HCT116 (cell line): ENCODE data around the gene PIEZO2. TPM values are rescaled to one million over a fixed set of nuclear protein-coding genes. Genes with fewer than 3 reads are reported as not detected.

Source experiments
- ATAC-seq: fragments of 200-7000 bp; cut with Tn5 transposase; 2 replicates; pipeline ENCODE4 v1.9.1; 2020; ENCODE audit warnings: mild to moderate bottlenecking, moderate library complexity
- BruUV-seq: library from RNA; stranded (reverse); fragments of 400-500 nt; replicated peaks from 2 replicates; lab custom pipeline; 2021; lab: Mats Ljungman, UMichigan
- CTCF ChIA-PET: fragments of 300-600 bp; sonication (Branson Sonifier 250); formaldehyde crosslinking; loops from one replicate; lab custom pipeline; 2021; ENCODE audit warnings: antibody characterized with exemption; lab: Charles Lee
- POLR2A ChIA-PET: fragments of 300-600, 350-600 bp; sonication (Branson Sonifier 250); formaldehyde crosslinking; loops from one replicate; lab custom pipeline; 2021; ENCODE audit warnings: antibody characterized with exemption; lab: Charles Lee
- RAD21 ChIA-PET, 2 experiments: fragments of 300-600 bp; sonication (Branson Sonifier 250); formaldehyde crosslinking; loops; one replicate each; lab custom pipeline; 2023; ENCODE audit warnings: low total read pairs in 2 of 2; ENCODE audit not compliant: uncharacterized antibody in 2 of 2, unreplicated experiment in 2 of 2, low non-redundant PET in 1 of 2; lab: Charles Lee
- DNase-seq: peaks from one replicate; pipeline ENCODE4 v3.0.0-alpha.2; 2010; ENCODE audit warnings: low read depth, low spot score
- H2AFZ ChIP-seq: fragments of 200-600 bp; shearing (Covaris generic), sonication (generic); 2 replicates; pipeline ENCODE4 v1.6.1; 2017; ENCODE audit warnings: low read depth, mixed run types, mixed read lengths, antibody characterized with exemption, low read length; ENCODE audit not compliant: poor library complexity, severe bottlenecking
- H3K27ac ChIP-seq: 2 replicates; pipeline ENCODE4 v1.5.1; 2012; ENCODE audit warnings: low read depth, low read length
- H3K27me3 ChIP-seq: fragments of 200-600 bp; sonication (generic); 2 replicates; pipeline ENCODE4 v1.6.1; 2016; ENCODE audit warnings: mixed run types, low read length, mixed read lengths; ENCODE audit not compliant: insufficient read depth
- H3K36me3 ChIP-seq, 2 experiments: fragments of 200-500 bp in 1 of 2; fragments of 200-600 bp in 1 of 2; sonication (Bioruptor generic) in 1 of 2; sonication (generic) in 1 of 2; 2 replicates each; pipeline versions ENCODE4 v1.5.1 to v1.6.1; 2014 to 2016; ENCODE audit warnings: low read length in 2 of 2, inconsistent platforms in 1 of 2, mixed read lengths in 1 of 2, mixed run types in 1 of 2; ENCODE audit not compliant: insufficient read depth in 2 of 2, control insufficient read depth in 1 of 2
- H3K4me1 ChIP-seq, 2 experiments: fragments of 200-600 bp in 1 of 2; sonication (generic) in 1 of 2; 2 replicates each; pipeline versions ENCODE4 v1.5.1 to v1.6.1; 2012 to 2017; ENCODE audit warnings: low read length in 2 of 2, inconsistent platforms in 1 of 2, mild to moderate bottlenecking in 1 of 2, mixed read lengths in 1 of 2, mixed run types in 1 of 2, moderate library complexity in 1 of 2; ENCODE audit not compliant: insufficient read depth in 2 of 2, control insufficient read depth in 1 of 2
- H3K4me2 ChIP-seq: fragments of 200-600 bp; sonication (generic); 2 replicates; pipeline ENCODE4 v1.6.1; 2017; ENCODE audit warnings: mixed run types, low read length, mixed read lengths
- H3K4me3 ChIP-seq, 2 experiments: fragments of 200-600 bp in 1 of 2; sonication (generic) in 1 of 2; replicated peaks in 1 of 2; 2 replicates each; pipeline ENCODE4 v1.5.1; 2011 to 2016; ENCODE audit warnings: low read length in 2 of 2, control low read depth in 1 of 2, low read depth in 1 of 2, mild to moderate bottlenecking in 1 of 2, mixed read lengths in 1 of 2, mixed run types in 1 of 2
- H3K79me2 ChIP-seq: fragments of 200-600 bp; sonication (generic); 2 replicates; pipeline ENCODE4 v1.6.1; 2017; ENCODE audit warnings: mild to moderate bottlenecking, mixed run types, low read length, moderate library complexity, mixed read lengths; ENCODE audit not compliant: insufficient read depth
- H3K9ac ChIP-seq: fragments of 200-600 bp; sonication (generic); 2 replicates; pipeline ENCODE4 v1.6.1; 2016; ENCODE audit warnings: low read length, mixed read lengths
- H3K9me2 ChIP-seq: fragments of 200-600 bp; sonication (generic), shearing (Covaris generic); 2 replicates; pipeline ENCODE4 v1.6.1; 2017; ENCODE audit warnings: mixed run types, mild to moderate bottlenecking, moderate library complexity; ENCODE audit not compliant: insufficient read depth
- H3K9me3 ChIP-seq, 2 experiments: fragments of 200-500 bp in 1 of 2; fragments of 200-600 bp in 1 of 2; sonication (Bioruptor generic) in 1 of 2; sonication (generic) in 1 of 2; 2 replicates each; pipeline ENCODE4 v1.6.1; 2014 to 2017; ENCODE audit warnings: low read length in 2 of 2, mixed read lengths in 2 of 2, inconsistent platforms in 1 of 2, low read depth in 1 of 2, mild to moderate bottlenecking in 1 of 2, mixed run types in 1 of 2, moderate library complexity in 1 of 2; ENCODE audit not compliant: control insufficient read depth in 1 of 2, insufficient read depth in 1 of 2
- H4K20me1 ChIP-seq: fragments of 200-600 bp; sonication (generic), shearing (Covaris generic); 2 replicates; pipeline ENCODE4 v1.6.1; 2017; ENCODE audit warnings: mixed run types, mild to moderate bottlenecking, moderate library complexity; ENCODE audit not compliant: insufficient read depth
- ATF3 ChIP-seq: IDR thresholded peaks from 2 replicates; pipeline ENCODE4 v1.6.1; 2012
- CBX3 ChIP-seq: IDR thresholded peaks from 2 replicates; pipeline ENCODE4 v1.6.1; 2012; ENCODE audit warnings: low read depth
- CEBPB ChIP-seq: IDR thresholded peaks from 2 replicates; pipeline ENCODE4 v1.6.1; 2012; ENCODE audit warnings: low read depth
- EGR1 ChIP-seq: IDR thresholded peaks from 2 replicates; pipeline ENCODE4 v1.6.1; 2012; ENCODE audit warnings: low read depth
- EZH2 ChIP-seq: fragments of 200-600 bp; sonication (generic); IDR thresholded peaks from 2 replicates; pipeline ENCODE4 v1.6.1; 2017; ENCODE audit warnings: antibody characterized with exemption, mixed run types
- EZH2phosphoT487 ChIP-seq: fragments of 200-600 bp; IDR thresholded peaks from 2 replicates; pipeline ENCODE4 v1.6.1; 2018; ENCODE audit warnings: antibody characterized with exemption, borderline replicate concordance
- FOSL1 ChIP-seq: IDR thresholded peaks from 2 replicates; pipeline ENCODE4 v1.6.1; 2012; ENCODE audit warnings: low read depth
- JUND ChIP-seq: IDR thresholded peaks from 2 replicates; pipeline ENCODE4 v1.6.1; 2012
- MAX ChIP-seq: IDR thresholded peaks from 2 replicates; pipeline ENCODE4 v1.6.1; 2012
- POLR2A ChIP-seq: IDR thresholded peaks from 2 replicates; pipeline ENCODE4 v1.7.0; 2011; ENCODE audit warnings: borderline replicate concordance; ENCODE audit not compliant: insufficient read depth, insufficient read length; ENCODE audit errors: extremely low read depth
- RAD21 ChIP-seq: IDR thresholded peaks from 2 replicates; pipeline ENCODE4 v1.6.1; 2012; ENCODE audit warnings: low read depth, mild to moderate bottlenecking
- REST ChIP-seq: IDR thresholded peaks from 2 replicates; pipeline ENCODE4 v1.6.1; 2012; ENCODE audit warnings: low read depth
- SIN3A ChIP-seq: IDR thresholded peaks from 2 replicates; pipeline ENCODE4 v1.6.1; 2012; ENCODE audit warnings: low read depth
- SP1 ChIP-seq: IDR thresholded peaks from 2 replicates; pipeline ENCODE4 v1.6.1; 2012; ENCODE audit warnings: low read depth
- SRF ChIP-seq: IDR thresholded peaks from 2 replicates; pipeline ENCODE4 v1.6.1; 2012; ENCODE audit warnings: low read depth
- TCF7L2 ChIP-seq: IDR thresholded peaks from 2 replicates; pipeline ENCODE4 v1.7.0; 2011; ENCODE audit warnings: borderline replicate concordance, inconsistent platforms; ENCODE audit not compliant: insufficient read depth, insufficient read length; ENCODE audit errors: extremely low read depth
- YY1 ChIP-seq: IDR thresholded peaks from 2 replicates; pipeline ENCODE4 v1.6.1; 2011; ENCODE audit warnings: low read length, low read depth, moderate library complexity, mild to moderate bottlenecking; ENCODE audit not compliant: insufficient replicate concordance; ENCODE audit errors: extremely low read depth
- ZFX ChIP-seq: fragments of 450-650 bp; IDR thresholded peaks from 2 replicates; pipeline ENCODE4 v1.6.1; 2017
- intact Hi-C: fragments of 100-400 bp; cut with micrococcal nuclease; formaldehyde crosslinking; loops from 2 replicates; pipeline ENCODE4 v1.10.0; 2022
- total RNA-seq: library from RNA; stranded (reverse); gene quantifications from one replicate; pipeline ENCODE4 v1.2.1, GENCODE V29; 2021; ENCODE audit not compliant: unreplicated experiment

PIEZO2 gene
- total RNA-seq, 1 experiment from 2014 or later = 0.34 TPM

DNA sequence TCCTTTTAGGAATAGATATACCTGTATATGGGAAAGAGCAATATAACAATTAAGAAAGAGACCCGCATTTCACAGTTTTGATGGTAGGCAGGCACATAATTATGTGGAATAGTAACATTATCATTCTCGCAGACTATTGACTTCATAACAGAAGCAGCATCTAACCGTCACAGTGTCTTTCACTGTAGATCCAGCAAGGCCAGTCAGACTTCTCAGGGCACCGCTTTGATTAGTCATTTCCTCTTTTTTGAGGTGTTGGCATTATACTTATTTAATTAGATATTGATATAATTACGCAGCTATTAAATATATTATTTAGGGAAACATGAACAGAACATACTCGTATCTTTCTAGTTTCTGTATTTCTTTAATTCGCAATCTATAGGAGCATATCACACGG is 447.2 kb downstream of the PIEZO2 start:
- no peaks in the 10 kb centered on the region for H3K9me3 ChIP-seq
- H4K20me1 ChIP-seq = no peaks in the 10 kb centered on the region
- POLR2A ChIA-PET = no interaction called here
- H2AFZ ChIP-seq = no peak overlapping the region
- H3K4me2 ChIP-seq = no peak overlapping the region
- H3K79me2 ChIP-seq = no peaks in the 10 kb centered on the region
- RAD21 ChIA-PET = no interaction called here
- DNase-seq (no peak), ATAC-seq (no peak)
- H3K36me3 ChIP-seq = no peaks in the 10 kb centered on the region
- peaks cover 39% of the 10 kb centered on the region for H3K27me3 ChIP-seq
- CTCF ChIA-PET = no interaction called here
- H3K9me2 ChIP-seq = no peaks in the 10 kb centered on the region
- TF ChIP-seq REST (no peak), SRF (no peak), YY1 (no peak), POLR2A (no peak), CBX3 (no peak), FOSL1 (no peak), SP1 (no peak), CEBPB (no peak), ZFX (no peak), ATF3 (no peak), EZH2 (no peak), EGR1 (no peak), MAX (no peak), RAD21 (no peak), EZH2phosphoT487 (no peak), TCF7L2 (no peak), SIN3A (no peak), JUND (no peak)
- TF ChIP-seq, all 23 proteins: peak for 0
- Histone ChIP-seq H3K4me1 (no peaks in the 10 kb centered on the region), H3K9ac (no peak overlapping the region), H3K27ac (no peak overlapping the region), H3K4me3 (no peak overlapping the region)
- intact Hi-C loops = no loop called here
- BruUV-seq = no TSS peak
